Hepatocyte (in vitro differentiated cells): ENCODE results near the gene SRPRA.

Experiments used
- EZH2 ChIP-seq: fragments of 200-600 bp; sonication (generic); IDR thresholded peaks from 2 replicates; pipeline ENCODE4 v1.6.1; 2016; ENCODE audit warnings: antibody characterized with exemption, mild to moderate bottlenecking, borderline replicate concordance
- EZH2phosphoT487 ChIP-seq: fragments of 200-600 bp; sonication (generic); IDR thresholded peaks from one replicate; pipeline ENCODE4 v1.6.1; 2018; ENCODE audit warnings: antibody characterized with exemption, mild to moderate bottlenecking, low read depth, moderate library complexity; ENCODE audit not compliant: unreplicated experiment, severe bottlenecking
- TF ChIP-seq, protein P1 (sequence below): fragments of 200-600 bp; sonication (generic); IDR thresholded peaks from 2 replicates; pipeline ENCODE4 v1.5.1; 2016; ENCODE audit warnings: antibody characterized with exemption, mild to moderate bottlenecking; ENCODE audit not compliant: poor library complexity

DNA sequence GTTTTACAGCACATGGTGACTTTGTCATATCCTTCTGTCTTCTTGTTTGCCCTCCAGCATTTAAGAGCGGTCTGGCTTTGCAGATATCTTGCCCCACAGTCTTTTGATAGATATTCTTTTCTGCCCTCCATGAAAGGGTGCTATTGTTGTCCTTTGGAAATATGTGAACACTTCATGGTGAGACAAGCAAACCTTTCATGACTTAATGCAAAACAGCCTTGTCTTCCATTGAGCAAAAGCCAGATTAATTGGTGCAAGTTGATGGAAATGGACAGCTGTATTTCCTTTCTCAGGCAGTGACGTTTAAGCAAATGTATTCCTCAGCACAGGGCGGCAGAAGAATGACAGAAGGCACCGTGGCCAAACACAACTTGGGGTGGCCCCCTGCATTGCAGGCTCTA, 39.6 kb upstream of the SRPRA start:
- TF ChIP-seq, protein P1, sequence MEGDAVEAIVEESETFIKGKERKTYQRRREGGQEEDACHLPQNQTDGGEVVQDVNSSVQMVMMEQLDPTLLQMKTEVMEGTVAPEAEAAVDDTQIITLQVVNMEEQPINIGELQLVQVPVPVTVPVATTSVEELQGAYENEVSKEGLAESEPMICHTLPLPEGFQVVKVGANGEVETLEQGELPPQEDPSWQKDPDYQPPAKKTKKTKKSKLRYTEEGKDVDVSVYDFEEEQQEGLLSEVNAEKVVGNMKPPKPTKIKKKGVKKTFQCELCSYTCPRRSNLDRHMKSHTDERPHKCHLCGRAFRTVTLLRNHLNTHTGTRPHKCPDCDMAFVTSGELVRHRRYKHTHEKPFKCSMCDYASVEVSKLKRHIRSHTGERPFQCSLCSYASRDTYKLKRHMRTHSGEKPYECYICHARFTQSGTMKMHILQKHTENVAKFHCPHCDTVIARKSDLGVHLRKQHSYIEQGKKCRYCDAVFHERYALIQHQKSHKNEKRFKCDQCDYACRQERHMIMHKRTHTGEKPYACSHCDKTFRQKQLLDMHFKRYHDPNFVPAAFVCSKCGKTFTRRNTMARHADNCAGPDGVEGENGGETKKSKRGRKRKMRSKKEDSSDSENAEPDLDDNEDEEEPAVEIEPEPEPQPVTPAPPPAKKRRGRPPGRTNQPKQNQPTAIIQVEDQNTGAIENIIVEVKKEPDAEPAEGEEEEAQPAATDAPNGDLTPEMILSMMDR, result no peak
- no peak for TF ChIP-seq EZH2
- TF ChIP-seq EZH2phosphoT487, result no peak
